BLaER1 (cell line): ENCODE results near the gene PBX1.

Experiments used
- H3K27ac ChIP-seq: shearing (Covaris generic); formaldehyde crosslinking; 2 replicates; pipeline ENCODE4 v1.8.1; 2022
- H3K27me3 ChIP-seq: shearing (Covaris generic); formaldehyde crosslinking; 2 replicates; pipeline ENCODE4 v1.8.1; 2022
- H3K36me3 ChIP-seq: shearing (Covaris generic); formaldehyde crosslinking; 2 replicates; pipeline ENCODE4 v1.8.1; 2022
- H3K4me1 ChIP-seq: shearing (Covaris generic); formaldehyde crosslinking; 2 replicates; pipeline ENCODE4 v1.8.1; 2022
- H3K4me2 ChIP-seq: shearing (Covaris generic); formaldehyde crosslinking; 2 replicates; pipeline ENCODE4 v1.8.1; 2022
- H3K4me3 ChIP-seq: shearing (Covaris generic); formaldehyde crosslinking; 2 replicates; pipeline ENCODE4 v1.8.1; 2022
- H3K9ac ChIP-seq: shearing (Covaris generic); formaldehyde crosslinking; 2 replicates; pipeline ENCODE4 v1.8.1; 2022
- H3K9me3 ChIP-seq: shearing (Covaris generic); formaldehyde crosslinking; 2 replicates; pipeline ENCODE4 v1.8.1; 2022
- H4K20me1 ChIP-seq: shearing (Covaris generic); formaldehyde crosslinking; 2 replicates; pipeline ENCODE4 v1.8.1; 2022
- Cebpa-rat ChIP-seq: shearing (Covaris generic); IDR thresholded peaks from 2 replicates; pipeline ENCODE4 v1.8.1; 2022

Gene PBX1

DNA sequence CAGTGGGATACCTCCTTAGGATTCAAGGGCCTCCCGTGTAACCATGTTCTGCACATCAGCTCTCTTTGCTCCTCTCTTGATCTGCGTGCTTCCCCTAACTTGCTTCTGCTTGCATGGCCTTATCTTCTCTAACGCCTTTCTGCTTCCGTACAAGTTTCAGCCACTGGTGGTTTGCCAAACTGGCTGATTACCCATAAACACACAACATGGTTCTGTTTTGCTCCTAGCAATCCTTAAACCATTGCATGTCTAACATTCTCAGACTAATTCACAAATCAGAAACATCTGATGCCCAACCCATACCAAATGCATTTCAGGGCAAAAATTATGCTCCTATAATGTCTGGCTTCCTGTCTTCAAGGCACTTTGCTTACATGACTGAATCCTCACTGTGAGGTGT, 166.4 kb downstream of the PBX1 start:
- Histone ChIP-seq H3K4me1 (peaks cover 19% of the 10 kb centered on the region), H3K9ac (no peak overlapping the region), H3K9me3 (no peaks in the 10 kb centered on the region), H3K36me3 (peaks cover 83% of the 10 kb centered on the region), H4K20me1 (peaks cover 100% of the 10 kb centered on the region), H3K27ac (no peak overlapping the region), H3K4me2 (no peak overlapping the region), H3K4me3 (no peak overlapping the region), H3K27me3 (no peaks in the 10 kb centered on the region)
- no peak for TF ChIP-seq Cebpa-rat

DNA sequence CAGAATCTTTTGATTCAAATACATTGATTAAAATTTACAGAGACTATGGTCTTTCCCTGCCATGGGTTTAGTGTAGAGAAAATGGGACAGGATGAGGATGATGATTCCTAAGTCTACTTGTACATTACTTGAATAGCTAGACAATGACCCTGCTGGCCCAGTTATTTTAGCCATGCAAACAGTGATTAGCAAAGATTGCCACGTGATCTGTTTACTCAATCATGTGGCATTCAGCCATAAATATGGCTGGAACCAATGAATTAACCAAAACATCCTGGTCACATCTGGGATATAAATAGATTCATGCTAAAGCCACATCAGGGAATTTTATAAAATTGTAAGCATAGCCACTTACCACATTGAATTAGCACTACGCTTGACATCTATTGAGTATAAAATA, 167.3 kb downstream of the PBX1 start:
- TF ChIP-seq Cebpa-rat = no peak
- peaks cover 100% of the 10 kb centered on the region for H4K20me1 ChIP-seq
- peaks cover 11% of the 10 kb centered on the region for H3K4me1 ChIP-seq
- H3K9me3 ChIP-seq = no peaks in the 10 kb centered on the region
- H3K36me3 ChIP-seq = peaks cover 84% of the 10 kb centered on the region
- H3K4me2 ChIP-seq = no peak overlapping the region
- no peak overlapping the region for H3K9ac ChIP-seq
- no peaks in the 10 kb centered on the region for H3K27me3 ChIP-seq
- no peak overlapping the region for H3K27ac ChIP-seq
- H3K4me3 ChIP-seq = no peak overlapping the region

DNA sequence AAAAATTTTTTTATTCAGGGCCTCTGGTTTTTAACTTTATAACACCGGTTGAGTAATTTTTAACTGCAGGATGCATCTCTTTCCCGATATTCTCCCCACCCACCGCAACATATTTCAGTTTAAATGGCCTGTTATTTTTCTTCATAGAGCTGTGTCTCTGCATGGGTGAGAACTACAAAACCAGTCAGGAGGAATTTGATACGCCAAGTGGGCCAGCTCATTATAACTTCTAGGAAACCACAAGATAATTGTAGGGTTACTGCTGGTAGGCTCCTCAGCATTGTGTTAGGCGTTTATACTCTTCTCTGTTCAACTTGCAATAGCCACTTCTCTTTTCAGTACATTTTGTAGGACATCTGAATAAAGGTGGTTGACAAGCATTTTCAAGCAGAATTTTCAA, 169.7 kb downstream of the PBX1 start:
- H3K27me3 ChIP-seq = no peaks in the 10 kb centered on the region
- no peaks in the 10 kb centered on the region for H3K4me1 ChIP-seq
- H3K36me3 ChIP-seq = peaks cover 80% of the 10 kb centered on the region
- no peak overlapping the region for H3K4me3 ChIP-seq
- no peak overlapping the region for H3K9ac ChIP-seq
- no peak overlapping the region for H3K4me2 ChIP-seq
- no peak overlapping the region for H3K27ac ChIP-seq
- TF ChIP-seq Cebpa-rat = no peak
- peaks cover 100% of the 10 kb centered on the region for H4K20me1 ChIP-seq
- no peaks in the 10 kb centered on the region for H3K9me3 ChIP-seq

DNA sequence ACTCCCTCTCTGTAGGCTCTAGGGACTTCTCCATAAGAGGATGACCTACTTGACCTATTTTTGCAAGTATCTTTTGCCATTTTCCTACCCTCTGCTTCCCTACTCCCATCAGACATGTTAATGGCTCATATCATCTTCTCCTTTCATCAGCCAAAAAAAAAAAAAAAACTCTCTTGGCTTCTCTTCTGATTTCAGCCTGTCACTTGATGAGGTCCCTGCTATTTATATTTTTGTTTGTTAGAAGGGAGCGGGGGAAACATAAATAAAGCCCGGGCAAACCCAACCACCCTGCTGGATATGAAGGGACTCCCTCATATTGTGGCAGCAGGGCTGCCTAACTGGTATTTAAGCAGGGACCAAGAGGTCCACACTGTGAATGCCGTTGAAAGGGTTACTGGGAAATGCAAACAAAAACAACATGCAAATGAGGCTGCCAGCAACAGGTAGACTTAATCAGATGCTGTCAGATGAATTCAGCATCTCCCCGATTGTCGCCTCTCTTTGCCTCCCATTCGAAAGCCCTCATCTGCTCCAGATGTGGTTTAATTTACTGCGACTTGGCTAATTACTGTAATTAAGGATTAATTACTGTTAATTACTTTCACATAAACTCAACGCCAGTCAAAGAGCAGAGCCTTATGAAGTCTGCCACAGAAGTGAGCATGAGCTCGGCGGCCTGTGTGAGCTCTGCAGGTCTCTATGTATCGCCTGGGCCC, 172.3 kb downstream of the PBX1 start:
- no peaks in the 10 kb centered on the region for H3K4me1 ChIP-seq
- H4K20me1 ChIP-seq = peaks cover 100% of the 10 kb centered on the region
- TF ChIP-seq Cebpa-rat = no peak
- H3K9me3 ChIP-seq = no peaks in the 10 kb centered on the region
- no peak overlapping the region for H3K9ac ChIP-seq
- H3K36me3 ChIP-seq = peaks cover 69% of the 10 kb centered on the region
- no peaks in the 10 kb centered on the region for H3K27me3 ChIP-seq
- H3K27ac ChIP-seq = no peak overlapping the region
- H3K4me3 ChIP-seq = no peak overlapping the region
- H3K4me2 ChIP-seq = no peak overlapping the region

DNA sequence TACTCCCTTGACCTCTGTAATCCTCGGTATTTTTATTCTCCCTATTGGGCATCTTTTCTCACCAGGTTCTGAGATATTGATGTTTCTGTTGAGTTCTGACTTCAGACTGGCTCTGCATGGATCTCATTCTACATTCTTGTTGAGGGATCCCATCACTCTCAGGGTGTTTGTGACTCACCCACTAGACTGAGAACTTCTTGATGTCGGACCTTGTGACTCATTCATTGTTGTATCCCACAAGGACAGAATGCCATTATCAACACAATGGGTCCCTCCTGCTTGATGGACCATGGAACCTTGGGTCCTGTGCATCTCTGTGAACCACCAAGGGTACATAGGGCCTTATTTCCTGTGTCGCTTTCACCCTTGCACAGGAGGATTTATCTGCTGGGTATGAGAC, 174.1 kb downstream of the PBX1 start:
- Histone ChIP-seq H3K27ac (no peak overlapping the region), H3K36me3 (peaks cover 63% of the 10 kb centered on the region), H3K9ac (no peak overlapping the region), H3K27me3 (no peaks in the 10 kb centered on the region), H3K9me3 (no peaks in the 10 kb centered on the region), H3K4me3 (no peak overlapping the region), H3K4me2 (no peak overlapping the region), H3K4me1 (no peaks in the 10 kb centered on the region), H4K20me1 (peaks cover 100% of the 10 kb centered on the region)
- no peak for TF ChIP-seq Cebpa-rat

DNA sequence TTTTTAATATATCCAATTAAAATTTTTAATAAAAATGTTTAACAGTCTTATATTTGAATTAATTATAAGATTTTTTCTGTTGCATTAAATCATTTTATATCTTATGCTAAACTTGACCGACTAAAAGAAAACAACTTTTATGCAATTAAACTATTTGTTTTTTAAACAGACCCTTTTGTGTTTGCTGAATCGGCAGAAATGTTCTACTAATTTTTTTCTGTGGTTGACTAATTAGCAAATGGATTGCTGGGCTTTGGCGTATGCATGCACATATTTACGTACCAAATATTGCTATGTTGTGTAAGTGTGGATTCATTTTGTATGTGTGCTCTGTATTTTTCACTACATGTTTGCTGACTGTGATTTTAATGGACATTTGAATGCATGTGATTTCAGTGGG, 174.8 kb downstream of the PBX1 start:
- peaks cover 68% of the 10 kb centered on the region for H3K36me3 ChIP-seq
- H3K9me3 ChIP-seq = no peaks in the 10 kb centered on the region

DNA sequence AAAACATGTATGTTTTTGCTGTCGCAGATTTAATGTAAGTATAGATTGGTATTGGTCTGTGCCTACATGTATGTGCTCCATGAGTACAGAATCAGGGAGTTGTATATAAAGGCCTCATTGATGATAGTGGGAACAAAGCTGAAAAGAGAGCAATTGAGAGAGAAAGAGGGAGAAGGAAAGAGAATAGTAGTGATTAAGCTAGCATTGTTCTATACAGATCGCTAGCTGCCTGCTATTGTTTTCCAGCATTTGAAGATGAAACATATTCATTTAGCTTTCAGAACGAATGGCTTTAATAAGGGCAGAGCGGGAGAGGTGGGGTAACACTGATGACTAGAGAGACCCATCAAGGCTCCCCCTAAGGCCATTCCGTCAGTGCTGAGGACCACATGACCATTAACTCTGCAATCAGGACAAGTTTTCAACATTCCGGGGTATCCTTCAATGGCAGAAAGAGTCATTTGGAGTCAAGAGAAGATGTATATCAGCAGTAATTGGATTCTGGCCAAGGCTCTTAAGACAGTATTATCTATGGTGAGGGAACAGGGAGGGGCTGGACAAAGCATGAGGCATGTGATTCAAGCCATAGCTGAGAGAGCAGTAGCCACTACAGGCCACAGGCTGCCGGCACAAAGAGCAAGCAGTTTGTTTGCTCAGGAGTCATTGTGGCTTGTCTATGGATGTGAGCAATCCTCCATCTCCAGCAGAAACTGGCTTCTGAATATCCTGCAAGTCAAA, 176.5 kb downstream of the PBX1 start:
- peaks cover 69% of the 10 kb centered on the region for H3K36me3 ChIP-seq
- H4K20me1 ChIP-seq = peaks cover 100% of the 10 kb centered on the region
- H3K27ac ChIP-seq = no peak overlapping the region
- no peaks in the 10 kb centered on the region for H3K9me3 ChIP-seq
- H3K27me3 ChIP-seq = no peaks in the 10 kb centered on the region
- no peak overlapping the region for H3K9ac ChIP-seq
- no peaks in the 10 kb centered on the region for H3K4me1 ChIP-seq
- no peak overlapping the region for H3K4me3 ChIP-seq
- no peak for TF ChIP-seq Cebpa-rat
- H3K4me2 ChIP-seq = no peak overlapping the region

More for the DNA sequence above, 174.8 kb downstream of the PBX1 start:
- H3K4me3 ChIP-seq = no peak overlapping the region
- no peak overlapping the region for H3K4me2 ChIP-seq
- no peaks in the 10 kb centered on the region for H3K27me3 ChIP-seq
- no peak overlapping the region for H3K9ac ChIP-seq
- no peak for TF ChIP-seq Cebpa-rat
- H4K20me1 ChIP-seq = peaks cover 100% of the 10 kb centered on the region
- H3K4me1 ChIP-seq = no peaks in the 10 kb centered on the region
- no peak overlapping the region for H3K27ac ChIP-seq

DNA sequence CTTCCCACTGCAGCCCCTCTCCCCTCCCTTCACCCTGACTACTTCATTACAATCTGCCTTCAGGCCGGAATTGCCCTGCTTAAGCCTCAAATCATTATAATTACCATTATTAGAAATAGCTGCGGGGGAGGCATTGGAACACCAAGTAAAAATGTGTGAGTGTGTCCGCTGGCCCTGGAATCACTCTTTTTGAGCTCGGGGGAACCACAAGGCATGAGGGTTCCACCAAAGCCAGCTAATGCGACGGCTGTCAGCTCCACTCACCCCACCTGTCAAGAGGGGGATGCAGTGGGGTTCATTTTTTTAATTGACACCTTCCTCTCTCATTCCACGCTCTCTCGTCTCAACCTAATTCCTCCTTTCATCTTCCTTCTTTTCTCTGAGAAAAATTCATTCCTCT, 177.2 kb downstream of the PBX1 start:
- Histone ChIP-seq H3K4me2 (no peak overlapping the region), H4K20me1 (peaks cover 100% of the 10 kb centered on the region), H3K4me3 (no peak overlapping the region), H3K4me1 (no peaks in the 10 kb centered on the region), H3K27me3 (no peaks in the 10 kb centered on the region), H3K9ac (no peak overlapping the region), H3K36me3 (peaks cover 65% of the 10 kb centered on the region), H3K9me3 (no peaks in the 10 kb centered on the region), H3K27ac (no peak overlapping the region)
- no peak for TF ChIP-seq Cebpa-rat

DNA sequence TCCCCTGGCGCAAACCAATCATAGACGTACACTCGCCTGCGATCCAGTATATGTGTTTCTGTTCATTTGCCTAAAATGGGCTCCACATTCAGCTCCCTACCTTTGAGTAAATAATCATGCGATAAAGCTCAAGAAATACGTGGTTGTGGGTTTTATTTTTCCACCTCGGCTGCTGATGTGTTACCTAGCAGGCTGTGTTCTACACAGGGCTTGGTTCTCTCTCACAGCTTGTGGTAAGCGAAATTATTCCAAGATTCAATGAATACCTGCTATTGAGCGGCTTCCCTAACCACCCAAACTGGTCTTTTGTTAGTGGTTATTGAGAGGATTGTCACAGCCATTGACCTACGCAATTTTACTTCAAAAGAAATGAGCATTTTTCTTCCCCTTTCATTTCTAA, 180.2 kb downstream of the PBX1 start:
- Histone ChIP-seq H3K4me1 (no peaks in the 10 kb centered on the region), H3K27me3 (no peaks in the 10 kb centered on the region), H3K4me2 (no peak overlapping the region), H3K9ac (no peak overlapping the region), H3K27ac (no peak overlapping the region), H4K20me1 (peaks cover 100% of the 10 kb centered on the region), H3K36me3 (peaks cover 66% of the 10 kb centered on the region), H3K4me3 (no peak overlapping the region), H3K9me3 (no peaks in the 10 kb centered on the region)
- no peak for TF ChIP-seq Cebpa-rat

DNA sequence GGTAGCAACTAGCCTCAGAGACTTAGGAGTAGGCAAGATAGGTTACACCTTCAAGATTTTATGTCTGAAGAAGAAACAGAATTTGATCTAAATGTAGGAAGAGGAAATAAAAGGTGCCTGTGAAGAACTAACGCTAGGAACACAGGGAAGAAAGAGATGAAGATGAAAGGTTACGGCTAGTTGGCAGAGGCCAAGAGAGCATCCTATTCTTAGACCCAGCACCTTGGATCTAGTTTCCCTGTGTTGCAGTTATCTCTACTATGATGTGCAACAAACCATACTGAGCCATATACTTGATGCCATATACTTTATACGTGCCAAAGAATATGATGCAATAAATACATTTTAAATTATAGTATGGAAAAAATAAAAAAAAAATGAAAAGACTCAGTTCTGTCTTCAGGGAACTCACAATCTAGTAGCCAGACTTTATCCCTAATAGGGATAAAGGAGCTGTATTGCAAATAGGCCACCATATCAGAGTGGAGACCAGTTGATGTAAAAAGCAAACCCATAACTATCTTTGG, 181.1 kb downstream of the PBX1 start:
- peaks cover 73% of the 10 kb centered on the region for H3K36me3 ChIP-seq
- no peak overlapping the region for H3K4me2 ChIP-seq
- H3K9me3 ChIP-seq = no peaks in the 10 kb centered on the region

More for the DNA sequence above, 181.1 kb downstream of the PBX1 start:
- Histone ChIP-seq H3K4me3 (no peak overlapping the region), H3K27me3 (no peaks in the 10 kb centered on the region), H3K27ac (no peak overlapping the region), H3K4me1 (0 out of 2 replicates have a peak, but pooled peaks cover 4% of the 10 kb centered on the region), H3K9ac (no peak overlapping the region), H4K20me1 (peaks cover 100% of the 10 kb centered on the region)
- no peak for TF ChIP-seq Cebpa-rat
